Activated CD4-positive, alpha-beta memory T cell treated with anti-CD3 and anti-CD28 coated beads for 36 hours (primary cell): Measurements from ENCODE around the gene AFF3. TPM values are rescaled to one million over a fixed set of nuclear protein-coding genes. Genes with fewer than 3 reads are reported as not detected.

Experiments
- CTCF ChIA-PET: fragments of 350-600 bp; sonication (Branson Sonifier 250); formaldehyde crosslinking; loops from one replicate; lab custom pipeline; 2021; ENCODE audit warnings: antibody characterized with exemption, inconsistent platforms; lab: Charles Lee
- POLR2A ChIA-PET: fragments of 350-600 bp; sonication (Branson Sonifier 250); formaldehyde crosslinking; loops from one replicate; lab custom pipeline; 2021; ENCODE audit warnings: antibody characterized with exemption; lab: Charles Lee
- DNase-seq: peaks from one replicate; pipeline ENCODE4 v3.0.0-alpha.2; 2020
- H3K27ac Mint-ChIP-seq: one replicate; pipeline ENCODE4 v1.8.0; 2021; ENCODE audit warnings: mixed read lengths
- H3K27me3 Mint-ChIP-seq: one replicate; pipeline ENCODE4 v1.8.0; 2021; ENCODE audit warnings: mixed read lengths
- H3K36me3 Mint-ChIP-seq: one replicate; pipeline ENCODE4 v1.8.0; 2021; ENCODE audit warnings: mixed read lengths
- H3K4me1 Mint-ChIP-seq: one replicate; pipeline ENCODE4 v1.8.0; 2021; ENCODE audit warnings: low read depth, mixed read lengths
- H3K4me3 Mint-ChIP-seq: one replicate; pipeline ENCODE4 v1.8.0; 2021; ENCODE audit warnings: mild to moderate bottlenecking, mixed read lengths
- H3K9me3 Mint-ChIP-seq: one replicate; pipeline ENCODE4 v1.8.0; 2021; ENCODE audit warnings: mixed read lengths
- intact Hi-C: fragments of 100-400 bp; cut with micrococcal nuclease; formaldehyde crosslinking; loops from one replicate; pipeline ENCODE4 v1.15.1; 2023
- total RNA-seq, 2 experiments: library from RNA; stranded (reverse); gene quantifications; one replicate each; pipeline ENCODE4 v1.2.3, GENCODE V29; 2021

Gene AFF3
- total RNA-seq, 2 experiments from 2014 or later: 0.22 to 0.59 TPM

- ChIA-PET POLR2A (no interaction called here), CTCF (interaction anchor here (0.6 kb wide), 1 partner anchor 1744 kb away, joined by 4 read pairs; no protein-coding TSS in a partner anchor)
- H3K4me1 Mint-ChIP-seq: no peaks in the 10 kb centered on the region
- no peaks in the 10 kb centered on the region for H3K27me3 Mint-ChIP-seq
- H3K4me3 Mint-ChIP-seq: no peak overlapping the region
- no peaks in the 10 kb centered on the region for H3K9me3 Mint-ChIP-seq
- intact Hi-C loops: no loop called here
- H3K36me3 Mint-ChIP-seq: no peaks in the 10 kb centered on the region
- DNase-seq: no peak
- H3K27ac Mint-ChIP-seq: no peak overlapping the region
Measured at GRCh38 chr2:99886418-99886817, 256.0 kb downstream of the AFF3 start.

DNA sequence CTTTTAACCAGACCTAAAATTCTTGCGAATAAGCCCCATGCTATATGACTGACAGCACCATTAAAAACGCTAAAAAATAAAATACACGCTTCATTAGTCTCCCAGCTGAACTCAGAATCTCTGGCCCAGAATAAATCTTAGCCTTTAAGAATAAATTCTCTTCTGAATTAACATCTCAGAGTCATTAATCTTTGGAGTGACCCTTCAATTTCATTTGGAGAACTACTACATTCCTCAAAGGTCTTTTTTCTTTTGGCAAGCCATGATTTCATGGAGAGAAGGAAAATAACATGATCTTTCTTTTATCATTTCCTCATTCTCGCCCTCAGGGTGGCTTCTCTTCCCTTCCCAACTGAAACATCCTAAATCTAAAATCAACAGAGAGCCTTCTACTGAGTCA lies 259.0 kb downstream of the AFF3 start:
- H3K36me3 Mint-ChIP-seq: no peaks in the 10 kb centered on the region
- H3K4me1 Mint-ChIP-seq: no peaks in the 10 kb centered on the region
- H3K27ac Mint-ChIP-seq: no peak overlapping the region
- H3K4me3 Mint-ChIP-seq: no peak overlapping the region
- DNase-seq: no peak
- CTCF ChIA-PET: no interaction called here
- H3K9me3 Mint-ChIP-seq: no peaks in the 10 kb centered on the region
- intact Hi-C loops: no loop called here
- POLR2A ChIA-PET: no interaction called here
- H3K27me3 Mint-ChIP-seq: no peaks in the 10 kb centered on the region

DNA sequence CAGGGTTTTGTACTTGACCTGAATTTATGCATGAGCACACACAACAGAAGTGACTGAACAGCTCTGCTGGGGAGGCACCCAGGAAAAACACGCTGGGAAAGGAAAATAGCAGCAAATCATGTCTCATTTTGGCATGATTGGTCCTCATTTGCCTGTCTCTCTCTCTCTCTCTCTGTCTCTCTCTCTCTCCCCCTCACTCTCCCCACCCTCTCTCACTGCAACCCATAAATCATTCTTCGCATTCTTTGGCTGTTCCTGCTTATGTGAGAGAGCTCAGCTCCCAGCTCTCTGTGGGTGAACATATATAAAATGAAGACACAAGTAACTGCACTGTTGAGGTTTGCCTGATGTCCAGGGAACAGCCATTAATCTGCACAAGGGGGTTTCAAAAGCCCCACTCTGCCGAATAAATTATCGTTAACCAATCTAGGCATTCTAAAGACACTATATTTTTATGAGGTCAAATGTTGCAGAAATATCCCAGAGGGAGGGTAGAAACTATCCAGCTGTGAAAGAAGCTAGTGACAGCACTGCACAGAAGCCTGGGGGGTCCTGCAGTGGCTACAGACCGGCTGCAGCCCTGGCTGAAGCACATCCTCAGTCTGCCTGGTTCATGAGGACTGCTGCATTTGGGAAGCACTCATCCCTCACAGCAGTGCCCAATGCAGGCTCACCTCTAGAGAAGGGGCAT lies 260.3 kb downstream of the AFF3 start:
- intact Hi-C loops: no loop called here
- CTCF ChIA-PET: no interaction called here
- Mint-ChIP-seq H3K27ac (no peak overlapping the region), H3K36me3 (no peaks in the 10 kb centered on the region), H3K27me3 (no peaks in the 10 kb centered on the region), H3K9me3 (no peaks in the 10 kb centered on the region), H3K4me3 (no peak overlapping the region), H3K4me1 (no peaks in the 10 kb centered on the region)
- POLR2A ChIA-PET: interaction anchor here (0.6 kb wide), 1 partner anchor 312 kb away, joined by 3 read pairs; no protein-coding TSS in a partner anchor
- no peak for DNase-seq

- ChIA-PET CTCF (no interaction called here), POLR2A (interaction anchor here (0.6 kb wide), 1 partner anchor 313 kb away, joined by 3 read pairs; no protein-coding TSS in a partner anchor)
- Mint-ChIP-seq H3K27ac (no peak overlapping the region), H3K36me3 (no peaks in the 10 kb centered on the region), H3K4me1 (no peaks in the 10 kb centered on the region), H3K9me3 (no peaks in the 10 kb centered on the region), H3K4me3 (no peak overlapping the region), H3K27me3 (no peaks in the 10 kb centered on the region)
- DNase-seq: no peak
- intact Hi-C loops: no loop called here
Measured at GRCh38 chr2:99880964-99881294, 261.5 kb downstream of the AFF3 start.

DNA sequence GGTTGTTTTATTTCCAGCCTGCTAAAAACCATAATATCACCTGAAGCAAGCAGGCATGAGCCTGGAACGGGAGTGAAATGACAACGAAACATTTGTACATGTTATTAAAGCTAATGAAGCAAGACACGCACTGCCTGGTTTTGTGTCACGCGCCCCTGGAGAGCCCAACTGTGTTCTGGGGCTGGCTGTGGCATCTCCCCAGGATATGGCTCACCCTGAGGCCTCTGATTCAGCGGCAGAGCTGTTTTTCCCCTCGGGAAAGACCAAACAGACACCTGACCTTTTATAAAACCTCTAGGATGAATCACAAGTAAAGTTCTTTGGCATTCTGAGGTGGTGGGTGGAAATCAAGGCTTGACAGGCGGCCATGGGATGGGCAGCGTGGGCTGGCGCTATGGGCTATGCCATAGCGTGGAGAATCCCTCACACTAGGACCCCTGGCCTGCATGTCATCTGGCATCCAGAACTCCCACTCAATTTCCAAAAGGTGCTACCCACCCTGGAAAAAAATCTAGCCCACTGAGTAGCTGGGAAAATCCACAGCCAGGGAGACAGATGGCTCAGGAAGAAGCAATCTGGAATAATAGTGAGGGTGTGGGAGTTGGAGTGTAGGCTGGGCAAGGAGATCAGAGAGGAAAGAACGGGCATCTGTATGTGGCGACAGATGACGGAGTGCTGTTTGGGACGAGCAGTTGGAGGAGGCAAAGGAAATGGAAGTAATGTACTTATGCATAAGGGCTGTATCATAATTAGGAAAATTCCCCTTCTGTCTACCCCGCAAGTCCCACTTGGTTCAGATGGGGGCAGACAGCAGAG lies 262.0 kb downstream of the AFF3 start:
- Mint-ChIP-seq H3K9me3 (no peaks in the 10 kb centered on the region), H3K36me3 (no peaks in the 10 kb centered on the region), H3K27ac (no peak overlapping the region), H3K4me3 (no peak overlapping the region), H3K4me1 (no peaks in the 10 kb centered on the region), H3K27me3 (no peaks in the 10 kb centered on the region)
- intact Hi-C loops: no loop called here
- CTCF ChIA-PET: no interaction called here
- no peak for DNase-seq
- POLR2A ChIA-PET: no interaction called here

DNA sequence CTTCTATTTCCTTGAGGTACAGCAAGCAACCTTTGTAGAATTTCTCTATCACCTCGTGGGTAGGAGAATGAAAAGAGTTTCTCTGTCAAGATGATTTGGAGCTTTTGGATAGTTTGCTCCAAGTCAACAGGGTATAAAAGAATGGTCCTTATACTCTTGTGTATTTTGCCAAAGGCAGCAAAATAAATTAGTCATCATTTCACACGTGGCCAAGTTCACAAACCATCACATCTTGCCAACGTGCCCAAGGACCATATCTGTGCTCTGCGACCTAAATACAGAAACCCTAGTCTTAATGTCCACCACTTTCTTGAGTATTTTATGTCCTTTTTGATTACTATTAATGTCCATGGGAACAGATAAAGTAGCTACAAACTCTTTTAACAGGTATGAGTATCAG lies 262.9 kb downstream of the AFF3 start:
- no peaks in the 10 kb centered on the region for H3K27me3 Mint-ChIP-seq
- no peaks in the 10 kb centered on the region for H3K4me1 Mint-ChIP-seq
- no peak for DNase-seq
- no peak overlapping the region for H3K4me3 Mint-ChIP-seq
- no peak overlapping the region for H3K27ac Mint-ChIP-seq
- intact Hi-C loops: no loop called here
- CTCF ChIA-PET: no interaction called here
- POLR2A ChIA-PET: no interaction called here
- H3K9me3 Mint-ChIP-seq: no peaks in the 10 kb centered on the region
- H3K36me3 Mint-ChIP-seq: no peaks in the 10 kb centered on the region

- CTCF ChIA-PET: no interaction called here
- intact Hi-C loops: no loop called here
- no peaks in the 10 kb centered on the region for H3K36me3 Mint-ChIP-seq
- H3K27ac Mint-ChIP-seq: no peak overlapping the region
- H3K27me3 Mint-ChIP-seq: no peaks in the 10 kb centered on the region
- H3K4me1 Mint-ChIP-seq: no peaks in the 10 kb centered on the region
- H3K9me3 Mint-ChIP-seq: no peaks in the 10 kb centered on the region
- POLR2A ChIA-PET: no interaction called here
- H3K4me3 Mint-ChIP-seq: no peak overlapping the region
- no peak for DNase-seq
Measured at GRCh38 chr2:99878581-99879350, 263.6 kb downstream of the AFF3 start.

DNA sequence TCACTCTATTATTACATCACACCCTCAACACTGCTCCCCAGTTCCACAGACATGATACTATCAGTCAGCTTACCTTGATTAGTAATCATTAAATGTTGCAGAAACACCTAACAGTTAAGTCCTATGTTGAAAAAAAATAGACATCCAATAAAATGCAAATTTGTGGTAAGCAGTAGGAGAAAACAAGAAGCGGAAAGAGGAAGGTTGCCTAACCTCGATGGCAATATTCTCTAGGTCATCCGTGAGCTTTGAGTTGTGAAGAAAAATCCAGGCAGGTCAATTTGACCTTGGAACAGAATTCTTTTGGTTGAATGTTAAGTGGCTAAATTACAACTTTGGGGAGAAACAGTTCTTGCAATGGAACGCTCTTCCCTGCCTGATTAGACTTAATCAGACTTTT lies 264.4 kb downstream of the AFF3 start:
- POLR2A ChIA-PET: no interaction called here
- DNase-seq: no peak
- no peaks in the 10 kb centered on the region for H3K36me3 Mint-ChIP-seq
- no peaks in the 10 kb centered on the region for H3K9me3 Mint-ChIP-seq
- intact Hi-C loops: no loop called here
- no peaks in the 10 kb centered on the region for H3K4me1 Mint-ChIP-seq
- H3K27me3 Mint-ChIP-seq: no peaks in the 10 kb centered on the region
- no peak overlapping the region for H3K4me3 Mint-ChIP-seq
- H3K27ac Mint-ChIP-seq: no peak overlapping the region
- CTCF ChIA-PET: no interaction called here

DNA sequence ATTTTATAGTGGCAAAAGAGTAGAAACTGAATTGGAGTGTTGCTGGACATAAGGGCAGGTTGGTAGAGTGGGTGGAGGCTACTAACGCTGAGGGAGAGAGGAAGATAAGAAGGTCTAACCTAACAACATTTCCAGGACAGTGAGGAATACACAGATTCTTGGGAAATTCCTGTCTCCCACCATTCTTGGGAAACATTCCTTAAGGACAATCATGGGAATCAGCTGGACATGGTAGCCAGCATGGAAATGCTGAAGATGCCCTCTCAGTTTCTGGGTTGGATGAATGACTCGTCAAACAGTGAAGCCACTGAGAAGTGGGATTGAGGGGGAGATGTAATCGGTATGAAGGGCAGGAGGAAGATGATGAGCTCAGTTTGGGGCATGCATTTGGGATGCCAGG lies 265.4 kb downstream of the AFF3 start:
- Mint-ChIP-seq H3K27ac (no peak overlapping the region), H3K36me3 (no peaks in the 10 kb centered on the region), H3K9me3 (no peaks in the 10 kb centered on the region), H3K27me3 (no peaks in the 10 kb centered on the region), H3K4me1 (no peaks in the 10 kb centered on the region), H3K4me3 (no peak overlapping the region)
- intact Hi-C loops: no loop called here
- CTCF ChIA-PET: interaction anchor here (0.6 kb wide), 1 partner anchor 151 kb away, joined by 3 read pairs; no protein-coding TSS in a partner anchor
- POLR2A ChIA-PET: no interaction called here
- DNase-seq: no peak

DNA sequence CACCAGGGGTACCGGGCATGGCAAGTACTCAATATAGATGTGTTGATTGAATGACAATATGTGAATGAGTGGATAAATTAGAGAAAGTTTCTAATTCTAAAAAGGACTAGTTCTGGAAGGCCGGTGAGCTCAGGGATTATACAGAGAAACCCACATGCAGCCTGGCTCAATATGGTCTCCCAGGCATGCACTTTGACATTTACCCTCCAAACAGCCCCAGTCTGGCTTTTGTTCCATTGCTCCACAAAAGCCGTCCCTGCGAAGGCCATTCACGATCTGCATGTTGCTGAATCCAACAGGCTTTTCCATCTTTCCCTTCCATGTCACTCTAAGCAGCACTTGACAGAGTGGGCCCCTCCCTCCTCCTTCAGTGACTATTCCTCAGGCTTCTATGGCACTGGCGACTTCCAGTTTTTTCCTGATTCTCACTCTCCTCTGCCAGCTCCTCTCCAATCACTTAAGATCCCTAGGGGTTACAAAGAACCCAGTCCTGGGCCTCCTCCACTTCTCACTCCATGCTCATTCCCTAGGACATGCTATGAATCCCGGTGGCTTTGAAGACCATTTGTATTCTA lies 266.7 kb downstream of the AFF3 start:
- Mint-ChIP-seq H3K9me3 (no peaks in the 10 kb centered on the region), H3K27ac (no peak overlapping the region)
- intact Hi-C loops: no loop called here

DNA sequence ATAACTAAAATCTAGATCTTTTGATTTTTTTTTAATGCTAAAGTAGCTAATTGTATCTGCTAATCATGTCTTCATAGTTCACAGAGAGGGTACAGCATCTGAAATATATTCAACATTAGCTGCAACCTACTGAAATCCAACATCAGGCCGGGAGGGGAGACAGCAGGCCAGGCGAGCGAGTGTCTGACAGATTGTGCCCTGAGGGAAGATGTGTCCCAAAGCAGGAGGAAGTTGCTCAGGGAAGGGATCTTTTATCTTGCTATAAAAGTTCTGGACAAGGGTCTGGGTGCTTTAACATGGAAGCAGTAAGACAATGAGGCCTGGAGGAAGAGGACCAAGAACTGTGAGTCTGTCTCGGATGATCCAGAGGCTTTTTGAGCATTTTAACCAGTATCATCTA lies 274.1 kb downstream of the AFF3 start:
- Mint-ChIP-seq H3K27ac (no peak overlapping the region), H3K27me3 (no peaks in the 10 kb centered on the region), H3K4me3 (no peak overlapping the region), H3K36me3 (no peaks in the 10 kb centered on the region), H3K9me3 (no peaks in the 10 kb centered on the region), H3K4me1 (no peaks in the 10 kb centered on the region)
- DNase-seq: no peak
- intact Hi-C loops: no loop called here
- POLR2A ChIA-PET: no interaction called here
- CTCF ChIA-PET: no interaction called here

More for the DNA sequence above, 266.7 kb downstream of the AFF3 start:
- Mint-ChIP-seq H3K4me3 (no peak overlapping the region), H3K4me1 (no peaks in the 10 kb centered on the region), H3K27me3 (no peaks in the 10 kb centered on the region), H3K36me3 (no peaks in the 10 kb centered on the region)
- DNase-seq: no peak
- ChIA-PET CTCF (no interaction called here), POLR2A (no interaction called here)

DNA sequence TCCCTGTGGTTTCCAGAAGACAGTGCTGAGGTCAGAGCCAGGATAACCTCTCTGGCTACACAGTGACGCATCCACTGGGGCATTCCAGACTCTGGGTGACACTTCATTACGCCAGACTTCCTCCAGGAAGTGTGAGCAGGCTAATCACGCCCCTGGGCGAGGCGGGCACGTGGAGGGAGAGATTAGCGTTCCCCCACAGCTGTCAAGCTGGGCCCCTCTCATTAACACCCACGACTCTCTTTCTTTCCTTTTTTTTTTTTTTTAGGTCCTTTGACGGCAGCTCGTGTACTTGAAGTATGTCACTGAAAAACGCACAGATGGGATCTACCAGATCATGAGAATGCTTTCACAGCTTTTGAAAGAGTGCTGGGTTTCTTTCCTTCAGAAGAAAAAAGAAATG lies 274.6 kb downstream of the AFF3 start:
- Mint-ChIP-seq H3K4me1 (no peaks in the 10 kb centered on the region), H3K27me3 (no peaks in the 10 kb centered on the region), H3K4me3 (no peak overlapping the region), H3K36me3 (no peaks in the 10 kb centered on the region), H3K9me3 (no peaks in the 10 kb centered on the region), H3K27ac (no peak overlapping the region)
- CTCF ChIA-PET: no interaction called here
- DNase-seq: no peak
- POLR2A ChIA-PET: no interaction called here
- intact Hi-C loops: no loop called here
